ENCODE results near the gene MFNG. TPM values are rescaled to one million over a fixed set of nuclear protein-coding genes. Genes with fewer than 3 reads are reported as not detected.

MFNG gene
- total RNA-seq, 2 donors from 2014 or later: 135 to 338 TPM

DNA sequence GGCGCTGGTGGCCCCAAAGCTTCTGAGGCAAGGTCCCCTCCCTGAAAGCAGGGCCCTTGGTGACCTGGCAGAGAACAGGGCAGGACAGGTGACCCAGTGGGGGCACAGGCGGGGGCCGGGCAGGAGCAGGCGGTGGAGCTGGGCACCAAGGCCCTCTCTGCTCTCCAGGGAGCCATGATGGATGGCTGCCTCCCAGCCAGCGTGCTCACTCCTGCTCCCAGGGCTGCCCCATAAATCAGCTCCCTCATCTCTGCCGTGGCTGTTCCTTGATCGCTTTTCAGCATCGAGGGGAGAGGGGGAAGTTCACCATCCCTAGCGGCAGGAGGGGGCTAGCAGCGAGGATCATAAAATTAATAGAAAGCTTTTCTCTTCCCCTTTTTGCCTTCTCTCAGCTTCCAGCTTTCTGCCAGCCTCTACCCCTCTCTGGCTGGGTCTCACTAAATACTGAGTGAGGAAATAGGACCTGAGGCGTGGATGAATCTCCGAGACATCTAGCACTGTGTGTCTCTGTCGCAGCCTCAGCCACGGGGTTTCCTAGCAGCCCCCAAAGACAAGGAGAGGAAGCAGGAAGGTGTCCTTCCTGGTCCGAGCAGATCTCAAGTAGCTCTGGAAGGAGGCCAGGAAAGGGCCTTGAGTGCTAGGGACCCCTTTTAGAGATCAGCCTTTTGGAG is 36.7 kb downstream of the MFNG start:
- ATAC-seq (peak; percentile 32 to 42), DNase-seq (ENCODE audit: low spot score) (no peak)
- H3K27ac Mint-ChIP-seq: no peak overlapping the region
- H3K36me3 Mint-ChIP-seq: no peaks in the 10 kb centered on the region
- no peaks in the 10 kb centered on the region for H3K9me3 Mint-ChIP-seq
- H3K4me3 Mint-ChIP-seq: no peak overlapping the region
- H3K4me1 Mint-ChIP-seq (ENCODE audit: low read depth in 2 of 2): no peaks in the 10 kb centered on the region
- H3K27me3 Mint-ChIP-seq: no peaks in the 10 kb centered on the region

DNA sequence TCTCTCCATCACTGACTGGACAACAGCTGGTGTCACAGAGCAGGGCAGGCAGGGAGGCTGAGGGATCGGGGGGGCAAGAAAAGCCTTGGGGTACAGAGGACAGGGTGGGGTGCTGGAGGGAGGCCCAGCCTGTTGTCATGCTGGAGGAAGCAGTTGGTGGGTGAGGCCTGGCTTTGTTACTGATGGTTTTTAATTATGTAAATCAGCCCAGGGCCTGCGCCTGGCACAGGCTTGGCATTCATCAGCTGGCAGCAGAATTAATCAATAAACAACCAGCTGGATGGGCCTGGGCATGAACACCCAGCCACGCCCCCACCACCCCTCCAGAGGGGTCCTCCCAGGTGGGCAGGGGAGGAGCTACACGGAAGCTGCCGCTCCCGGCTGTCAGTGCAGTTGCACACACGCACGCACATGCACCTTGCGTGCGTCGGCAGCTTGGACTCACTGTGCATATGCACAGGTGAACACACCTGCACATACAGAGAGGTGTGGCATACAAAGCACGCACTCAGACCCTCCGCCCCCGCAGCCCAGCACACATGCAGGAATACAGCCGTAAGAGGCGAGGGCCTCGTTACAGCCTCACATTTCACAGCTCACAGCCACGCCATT is 37.6 kb downstream of the MFNG start:
- Mint-ChIP-seq H3K27ac (no peak overlapping the region), H3K27me3 (no peaks in the 10 kb centered on the region), H3K36me3 (no peaks in the 10 kb centered on the region), H3K9me3 (no peaks in the 10 kb centered on the region), H3K4me3 (no peak overlapping the region), H3K4me1 (ENCODE audit: low read depth in 2 of 2) (no peaks in the 10 kb centered on the region)
- DNase-seq (ENCODE audit: low spot score) (no peak), ATAC-seq (no peak)

- DNase-seq (ENCODE audit: low spot score): no peak
- H3K4me3 Mint-ChIP-seq: no peak overlapping the region
These were observed 40.7 kb downstream of the MFNG start for GRCh38 chr22:37445501-37445900.

DNA sequence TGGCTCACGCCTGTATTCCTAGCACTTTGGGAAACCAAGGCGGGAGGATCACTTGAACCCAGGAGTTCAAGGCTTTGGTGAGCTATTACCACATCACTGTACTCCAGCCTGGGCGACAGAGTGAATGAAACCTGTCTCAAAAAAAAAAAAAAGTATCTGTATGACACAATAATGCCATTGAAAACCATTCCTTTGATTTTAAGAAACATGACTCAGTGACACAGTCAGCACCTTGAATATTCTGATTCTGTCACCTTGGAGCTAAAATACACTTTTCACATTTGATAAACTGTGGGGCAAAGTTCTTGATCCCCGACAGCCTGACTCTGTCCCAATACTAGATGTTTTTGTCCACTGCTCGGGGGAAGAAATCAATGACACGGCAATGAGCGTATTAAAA is 42.2 kb downstream of the MFNG start:
- H3K4me3 Mint-ChIP-seq: no peak overlapping the region
- DNase-seq (ENCODE audit: low spot score): no peak
- ATAC-seq: no peak
- H3K27ac Mint-ChIP-seq: no peak overlapping the region
- peaks cover 7 to 10% of the 10 kb centered on the region in 2 donors for H3K4me1 Mint-ChIP-seq (ENCODE audit: low read depth in 2 of 2)
- peaks cover 10 to 16% of the 10 kb centered on the region in 2 donors for H3K27me3 Mint-ChIP-seq
- H3K9me3 Mint-ChIP-seq: peaks cover 3% of the 10 kb centered on the region
- H3K36me3 Mint-ChIP-seq: peaks cover 5% of the 10 kb centered on the region

More at GRCh38 chr22:37445501-37445900, 40.7 kb downstream of the MFNG start:
- peaks cover 7 to 10% of the 10 kb centered on the region in 2 donors for H3K4me1 Mint-ChIP-seq (ENCODE audit: low read depth in 2 of 2)
- no peak overlapping the region for H3K27ac Mint-ChIP-seq
- peaks cover 10 to 16% of the 10 kb centered on the region in 2 donors for H3K27me3 Mint-ChIP-seq
- H3K9me3 Mint-ChIP-seq: peaks cover 3% of the 10 kb centered on the region
- ATAC-seq: no peak
- peaks cover 5% of the 10 kb centered on the region for H3K36me3 Mint-ChIP-seq

DNA sequence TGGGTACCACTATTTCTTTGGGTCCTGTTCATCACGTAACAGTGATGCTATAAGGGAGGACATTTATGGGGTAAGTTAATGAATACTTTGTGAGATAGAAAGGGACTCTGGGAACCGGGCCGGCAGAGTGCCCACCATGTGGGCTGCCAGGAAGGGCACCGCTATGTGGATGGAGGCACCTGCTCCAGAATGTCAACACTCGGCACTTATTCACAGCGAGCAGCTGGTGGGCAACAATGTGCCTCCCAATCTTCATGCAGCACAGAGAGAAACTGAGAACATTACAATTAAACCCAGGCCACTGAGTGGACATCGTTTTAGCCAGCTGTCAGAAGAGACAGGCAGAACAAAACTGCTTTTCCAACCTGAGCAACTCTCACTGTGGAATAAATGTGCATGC is 43.1 kb downstream of the MFNG start:
- DNase-seq (ENCODE audit: low spot score): no peak
- peaks cover 3% of the 10 kb centered on the region for H3K9me3 Mint-ChIP-seq
- no peak for ATAC-seq
- H3K27ac Mint-ChIP-seq: peak overlapping the region in 1 of 2 donors; percentile 54
- peaks cover 5% of the 10 kb centered on the region for H3K36me3 Mint-ChIP-seq
- H3K4me1 Mint-ChIP-seq (ENCODE audit: low read depth in 2 of 2): peaks cover 7 to 10% of the 10 kb centered on the region in 2 donors
- no peak overlapping the region for H3K4me3 Mint-ChIP-seq
- H3K27me3 Mint-ChIP-seq: peaks cover 10 to 16% of the 10 kb centered on the region in 2 donors

DNA sequence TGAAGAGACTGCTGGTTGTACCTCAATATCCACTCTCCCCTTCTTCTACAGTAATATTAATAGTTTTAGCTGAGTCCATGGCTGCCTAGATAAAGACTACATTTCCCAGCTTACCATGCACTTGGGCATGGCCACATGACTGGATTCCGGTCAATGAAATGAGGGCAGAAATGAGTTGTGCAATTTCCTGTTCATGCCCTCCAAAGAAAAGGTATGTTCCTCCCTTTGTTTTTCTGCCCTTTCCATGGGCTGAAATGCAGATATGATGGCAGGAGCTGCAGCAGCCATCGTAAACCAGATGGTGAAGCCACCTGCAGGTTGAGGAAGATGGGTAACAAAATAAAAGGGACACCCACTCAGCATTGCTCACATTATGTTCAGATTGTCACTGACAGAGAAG is 43.6 kb downstream of the MFNG start:
- Mint-ChIP-seq H3K27ac (peak overlapping the region in 1 of 2 donors; percentile 54), H3K9me3 (peaks cover 3% of the 10 kb centered on the region), H3K36me3 (peaks cover 5% of the 10 kb centered on the region), H3K4me1 (ENCODE audit: low read depth in 2 of 2) (peaks cover 7 to 10% of the 10 kb centered on the region in 2 donors), H3K4me3 (no peak overlapping the region), H3K27me3 (peaks cover 10 to 16% of the 10 kb centered on the region in 2 donors)
- DNase-seq (ENCODE audit: low spot score) (no peak), ATAC-seq (peak; percentile 62 to 83)

DNA sequence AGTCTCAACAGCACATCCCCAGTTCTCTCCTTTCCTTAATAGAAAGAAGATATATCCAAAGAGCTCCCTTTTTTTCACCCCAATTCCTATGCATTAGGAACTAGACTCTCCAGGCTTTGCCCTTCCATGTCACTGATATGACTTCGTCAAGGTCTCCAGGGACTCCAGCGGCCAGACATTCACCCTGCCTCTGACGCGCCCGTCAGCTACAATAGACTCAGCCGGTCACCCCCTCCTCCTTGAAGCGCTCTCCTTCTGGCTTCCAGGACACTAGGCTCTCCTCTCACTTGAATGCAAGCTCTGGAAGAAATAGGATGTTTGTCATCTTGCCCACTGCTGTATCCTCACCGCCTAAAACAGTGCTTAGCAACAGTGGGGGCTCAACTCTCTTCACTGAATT is 44.0 kb downstream of the MFNG start:
- ATAC-seq (peak in 1 of 2 donors; percentile 9), DNase-seq (ENCODE audit: low spot score) (no peak)
- peaks cover 3% of the 10 kb centered on the region for H3K9me3 Mint-ChIP-seq
- peaks cover 5% of the 10 kb centered on the region for H3K36me3 Mint-ChIP-seq
- H3K4me1 Mint-ChIP-seq (ENCODE audit: low read depth in 2 of 2): peaks cover 7 to 10% of the 10 kb centered on the region in 2 donors
- H3K4me3 Mint-ChIP-seq: no peak overlapping the region
- H3K27me3 Mint-ChIP-seq: peaks cover 12 to 16% of the 10 kb centered on the region in 2 donors
- peak overlapping the region in 1 of 2 donors; percentile 54 for H3K27ac Mint-ChIP-seq

- Mint-ChIP-seq H3K4me3 (no peak overlapping the region), H3K36me3 (peaks cover 5% of the 10 kb centered on the region), H3K27ac (no peak overlapping the region), H3K27me3 (peaks cover 13 to 16% of the 10 kb centered on the region in 2 donors), H3K4me1 (ENCODE audit: low read depth in 2 of 2) (peaks cover 7 to 10% of the 10 kb centered on the region in 2 donors), H3K9me3 (peaks cover 3% of the 10 kb centered on the region)
- ATAC-seq (no peak), DNase-seq (ENCODE audit: low spot score) (no peak)
These were observed 45.3 kb downstream of the MFNG start for GRCh38 chr22:37440875-37441274.

DNA sequence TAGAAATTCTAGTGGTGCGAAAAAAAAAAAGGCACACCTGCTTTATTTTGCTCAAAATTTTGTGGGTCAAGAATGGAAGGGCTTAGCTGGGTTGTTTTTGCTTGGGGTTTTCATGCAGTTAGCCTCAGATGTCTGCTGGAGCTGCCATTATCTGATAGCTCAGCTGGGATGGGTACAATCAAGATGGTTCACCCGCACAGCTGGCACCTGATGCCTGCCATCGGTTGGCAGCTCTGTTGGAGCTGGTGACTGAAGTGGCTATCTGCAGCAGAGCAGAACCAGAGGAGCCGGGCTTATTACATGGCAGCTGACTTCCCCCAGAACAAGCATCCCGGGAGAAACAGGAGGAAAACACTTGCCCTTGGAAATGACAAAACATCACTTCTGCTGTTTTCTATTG is 46.8 kb downstream of the MFNG start:
- H3K27ac Mint-ChIP-seq: no peak overlapping the region
- H3K4me3 Mint-ChIP-seq: no peak overlapping the region
- H3K27me3 Mint-ChIP-seq: peaks cover 16 to 17% of the 10 kb centered on the region in 2 donors
- peaks cover 3% of the 10 kb centered on the region for H3K9me3 Mint-ChIP-seq
- DNase-seq (ENCODE audit: low spot score): no peak
- peaks cover 5% of the 10 kb centered on the region for H3K36me3 Mint-ChIP-seq
- ATAC-seq: no peak
- peaks cover 7 to 10% of the 10 kb centered on the region in 2 donors for H3K4me1 Mint-ChIP-seq (ENCODE audit: low read depth in 2 of 2)

DNA sequence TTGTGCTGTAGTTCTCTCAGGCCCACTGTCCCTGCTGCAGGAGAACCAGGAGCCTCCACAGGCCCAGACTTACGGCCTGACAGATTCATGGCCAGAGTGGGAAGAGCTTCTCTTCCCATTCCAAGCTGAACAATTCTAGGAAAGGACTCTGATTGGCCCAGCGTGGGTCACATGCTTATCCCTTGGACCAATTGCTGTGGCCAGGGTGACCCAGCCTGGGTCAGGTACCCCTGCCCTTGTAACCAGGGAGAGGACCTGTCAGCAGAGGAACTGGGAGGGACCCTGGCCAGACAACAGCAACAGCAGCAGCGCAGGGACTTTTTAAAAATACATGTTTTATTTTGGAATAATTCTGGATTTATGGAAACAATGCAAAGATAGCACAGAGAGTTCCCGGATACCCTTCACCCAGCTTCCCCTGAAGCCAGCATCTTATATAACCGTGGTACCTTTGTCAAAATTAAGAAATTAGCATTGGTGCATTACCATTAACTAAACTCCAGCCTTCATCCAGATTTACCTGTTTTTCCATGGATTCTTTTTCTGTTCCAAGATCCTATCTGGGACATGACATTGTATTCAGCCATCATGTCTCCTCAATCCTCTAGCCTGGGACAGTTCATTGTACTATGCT is 50.1 kb downstream of the MFNG start:
- peaks cover 3 to 15% of the 10 kb centered on the region in 2 donors for H3K27me3 Mint-ChIP-seq
- H3K36me3 Mint-ChIP-seq: peaks cover 1% of the 10 kb centered on the region
- DNase-seq (ENCODE audit: low spot score) (no peak), ATAC-seq (no peak)
- no peak overlapping the region for H3K27ac Mint-ChIP-seq
- H3K4me3 Mint-ChIP-seq: no peak overlapping the region
- peaks cover 7 to 17% of the 10 kb centered on the region in 2 donors for H3K4me1 Mint-ChIP-seq (ENCODE audit: low read depth in 2 of 2)
- no peaks in the 10 kb centered on the region for H3K9me3 Mint-ChIP-seq

DNA sequence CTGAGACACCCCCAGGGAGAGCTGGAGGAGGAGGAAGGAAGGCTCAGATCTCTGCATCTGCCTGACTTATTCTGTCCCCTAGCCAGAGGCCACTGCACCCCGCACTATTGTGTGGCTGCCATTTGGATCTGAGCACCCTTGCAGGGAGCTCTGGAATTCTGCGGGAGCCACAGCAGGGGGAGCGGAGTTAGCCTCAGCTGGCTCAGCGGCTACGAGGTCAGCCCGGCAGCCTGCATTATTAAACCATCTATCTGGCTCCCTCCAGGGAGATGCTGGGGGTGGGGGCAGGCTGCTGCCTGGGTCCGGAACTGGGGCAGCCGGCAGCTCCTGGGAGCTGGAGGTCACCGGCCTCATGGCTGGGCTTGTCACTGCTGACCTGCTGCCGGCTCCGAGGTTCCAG is 52.4 kb downstream of the MFNG start:
- Mint-ChIP-seq H3K4me3 (no peak overlapping the region), H3K36me3 (no peaks in the 10 kb centered on the region), H3K4me1 (ENCODE audit: low read depth in 2 of 2) (peaks cover 7 to 17% of the 10 kb centered on the region in 2 donors), H3K9me3 (no peaks in the 10 kb centered on the region), H3K27me3 (peaks cover 20% of the 10 kb centered on the region in 2 donors), H3K27ac (no peak overlapping the region)
- DNase-seq (ENCODE audit: low spot score): no peak
- ATAC-seq: no peak

DNA sequence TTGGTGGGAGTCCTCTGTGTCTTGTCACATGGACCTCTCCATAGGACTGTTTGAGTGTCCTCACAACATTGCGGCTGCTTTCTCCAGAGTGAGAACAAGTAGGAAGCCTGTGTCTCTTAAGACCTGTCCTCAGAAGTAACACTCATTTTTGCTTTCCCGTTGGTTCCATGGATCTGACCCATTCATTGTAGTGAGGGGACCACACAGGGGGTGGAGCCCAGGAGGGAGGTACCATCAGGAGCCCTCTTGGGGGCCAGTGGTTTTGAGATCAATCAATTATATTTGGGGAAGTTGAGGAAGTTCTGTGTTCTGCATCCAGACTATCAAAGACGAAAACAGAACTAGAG is 53.5 kb downstream of the MFNG start:
- DNase-seq (ENCODE audit: low spot score): no peak
- H3K9me3 Mint-ChIP-seq: no peaks in the 10 kb centered on the region
- H3K27ac Mint-ChIP-seq: peak overlapping the region in 1 of 2 donors; percentile 25
- no peak for ATAC-seq
- H3K27me3 Mint-ChIP-seq: peaks cover 23 to 27% of the 10 kb centered on the region in 2 donors
- H3K4me1 Mint-ChIP-seq (ENCODE audit: low read depth in 2 of 2): peaks cover 9 to 17% of the 10 kb centered on the region in 2 donors
- H3K36me3 Mint-ChIP-seq: no peaks in the 10 kb centered on the region
- peak overlapping the region; percentile 47 for H3K4me3 Mint-ChIP-seq

DNA sequence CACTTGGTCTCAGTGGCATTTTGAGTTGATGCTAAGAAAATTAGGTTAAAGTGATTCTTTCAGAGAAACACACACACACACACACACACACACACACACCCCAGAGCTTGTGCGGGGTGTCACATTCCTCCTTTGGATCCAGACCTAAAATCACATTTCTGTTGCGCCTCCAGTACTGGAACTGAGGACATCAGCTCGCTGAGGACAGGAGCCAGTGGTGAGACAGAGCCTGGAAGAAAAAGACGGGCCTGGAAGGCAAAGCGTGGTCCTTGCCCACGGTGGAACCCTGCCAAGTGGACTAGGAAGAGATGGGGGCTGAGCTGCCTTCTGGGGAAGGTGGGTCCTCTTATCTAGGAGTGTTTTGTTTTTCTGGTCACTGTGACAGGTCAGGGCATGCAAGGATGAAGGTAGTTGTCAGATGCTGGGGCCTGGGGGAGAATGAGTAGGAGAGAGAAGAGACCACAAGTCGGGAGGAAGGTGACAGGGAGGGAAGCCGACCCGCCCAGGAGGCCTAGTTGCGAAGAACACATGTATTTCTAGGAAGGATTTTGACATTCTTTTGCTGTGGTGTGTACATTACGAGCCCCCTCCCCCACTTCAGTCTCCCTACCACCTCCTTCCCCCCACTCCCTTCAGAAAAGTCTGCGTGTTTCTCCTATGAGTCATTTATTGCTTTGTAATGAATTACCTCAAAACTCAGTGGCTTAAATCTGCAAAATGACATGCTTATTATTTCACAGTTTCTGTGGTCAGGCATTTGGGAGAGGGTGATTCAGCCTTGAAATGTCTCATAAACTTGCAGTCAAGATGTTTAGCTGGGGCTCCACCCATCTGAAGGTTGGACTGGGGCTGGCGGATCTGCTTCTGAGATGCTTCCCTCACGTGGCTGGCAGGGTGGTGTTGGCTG is 54.1 kb downstream of the MFNG start:
- peak; percentile 67 to 82 for ATAC-seq
- no peak for DNase-seq (ENCODE audit: low spot score)
- Mint-ChIP-seq H3K4me1 (ENCODE audit: low read depth in 2 of 2) (peaks cover 9 to 17% of the 10 kb centered on the region in 2 donors), H3K27ac (peak overlapping the region in 1 of 2 donors; percentile 25), H3K27me3 (peaks cover 20 to 27% of the 10 kb centered on the region in 2 donors), H3K36me3 (no peaks in the 10 kb centered on the region), H3K4me3 (peak overlapping the region; percentile 47), H3K9me3 (no peaks in the 10 kb centered on the region)

Data from natural killer cell treated with Interleukin-12 subunit alpha and Interleukin-12 subunit beta and Interleukin-15 and Interleukin-18, amount 100 ng/mL, for 72 hours (primary cell).